Neuron (in vitro differentiated cells): ENCODE results near the gene EZH1.
"Not testable (repeated sequence)": the region's sequence is repeated elsewhere in the genome, so short reads cannot be mapped to it uniquely, and the experiment has no call there.

Source experiments
- H2AFZ ChIP-seq: one replicate; pipeline ENCODE4 v1.6.1; 2013; ENCODE audit warnings: low read depth, mild to moderate bottlenecking, inconsistent platforms, low read length, moderate library complexity
- H3K27me3 ChIP-seq: one replicate; pipeline ENCODE4 v1.6.1; 2013; ENCODE audit warnings: low read length; ENCODE audit not compliant: insufficient read depth
- H3K36me3 ChIP-seq: one replicate; pipeline ENCODE4 v1.6.1; 2013; ENCODE audit warnings: low read length; ENCODE audit not compliant: insufficient read depth
- H3K4me1 ChIP-seq: one replicate; pipeline ENCODE4 v1.6.1; 2013; ENCODE audit warnings: low read length; ENCODE audit not compliant: insufficient read depth
- H3K4me3 ChIP-seq: 2 replicates; pipeline ENCODE4 v1.5.1; 2013; ENCODE audit warnings: mild to moderate bottlenecking, low read length, moderate library complexity
- H3K9me3 ChIP-seq: one replicate; pipeline ENCODE4 v1.6.1; 2013; ENCODE audit warnings: low read length

EZH1 gene

GRCh38 chr17:42760652-42761581 lies 16.1 kb upstream of the EZH1 start, which contains the start of gene RAMP2:
Gene RAMP2, plus strand, starts transcription at chr17:42761227. Its CDS starts 35 bp downstream, at chr17:42761262.
- no peaks in the 10 kb centered on the region for H3K9me3 ChIP-seq
- peaks cover 18% of the 10 kb centered on the region for H3K27me3 ChIP-seq
- peaks cover 7% of the 10 kb centered on the region for H3K4me1 ChIP-seq
- peak within 1 kb of the TSS; percentile 75 for H2AFZ ChIP-seq
- H3K4me3 ChIP-seq = peak within 1 kb of the TSS; percentile 33
- H3K36me3 ChIP-seq = no peaks in the 10 kb centered on the region

- Histone ChIP-seq H3K27me3 (peaks cover 18% of the 10 kb centered on the region), H3K4me3 (peak overlapping the region; percentile 33), H3K4me1 (peaks cover 7% of the 10 kb centered on the region), H3K36me3 (no peaks in the 10 kb centered on the region), H2AFZ (peak overlapping the region; percentile 75), H3K9me3 (no peaks in the 10 kb centered on the region)
Measured at GRCh38 chr17:42759982-42760651, 15.3 kb upstream of the EZH1 start.

- Histone ChIP-seq H3K27me3 (peaks cover 5% of the 10 kb centered on the region), H3K36me3 (no peaks in the 10 kb centered on the region), H3K4me1 (no peaks in the 10 kb centered on the region), H3K4me3 (no peak overlapping the region), H2AFZ (no peak overlapping the region), H3K9me3 (no peaks in the 10 kb centered on the region)
Measured at GRCh38 chr17:42754782-42755181, 9.9 kb upstream of the EZH1 start.

GRCh38 chr17:42751628-42752027 lies 6.8 kb upstream of the EZH1 start:
- Histone ChIP-seq H3K27me3 (no peaks in the 10 kb centered on the region), H2AFZ (no peak overlapping the region), H3K9me3 (no peaks in the 10 kb centered on the region), H3K36me3 (no peaks in the 10 kb centered on the region), H3K4me1 (peaks cover 6% of the 10 kb centered on the region), H3K4me3 (no peak overlapping the region)

GRCh38 chr17:42750739-42751344 lies 6.0 kb upstream of the EZH1 start:
- Histone ChIP-seq H3K9me3 (no peaks in the 10 kb centered on the region), H3K4me1 (peaks cover 6% of the 10 kb centered on the region), H3K27me3 (no peaks in the 10 kb centered on the region), H3K36me3 (no peaks in the 10 kb centered on the region), H2AFZ (no peak overlapping the region), H3K4me3 (no peak overlapping the region)

- H3K9me3 ChIP-seq = no peaks in the 10 kb centered on the region
- H3K4me3 ChIP-seq = no peak overlapping the region
- no peak overlapping the region for H2AFZ ChIP-seq
- H3K4me1 ChIP-seq = peaks cover 6% of the 10 kb centered on the region
- no peaks in the 10 kb centered on the region for H3K27me3 ChIP-seq
- H3K36me3 ChIP-seq = no peaks in the 10 kb centered on the region
Measured at GRCh38 chr17:42748908-42749798, 4.3 kb upstream of the EZH1 start.

- H3K4me1 ChIP-seq = peaks cover 14% of the 10 kb centered on the region
- no peaks in the 10 kb centered on the region for H3K9me3 ChIP-seq
- no peaks in the 10 kb centered on the region for H3K36me3 ChIP-seq
- H2AFZ ChIP-seq = no peak overlapping the region
- no peaks in the 10 kb centered on the region for H3K27me3 ChIP-seq
- no peak overlapping the region for H3K4me3 ChIP-seq
Measured at GRCh38 chr17:42748202-42748907, 3.5 kb upstream of the EZH1 start.

- H3K27me3 ChIP-seq = no peaks in the 10 kb centered on the region
- peaks cover 11% of the 10 kb centered on the region for H3K4me1 ChIP-seq
- H3K36me3 ChIP-seq = no peaks in the 10 kb centered on the region
- H3K4me3 ChIP-seq = peak overlapping the region; percentile 85
- H3K9me3 ChIP-seq = no peaks in the 10 kb centered on the region
- H2AFZ ChIP-seq = peak overlapping the region; percentile 46
Measured at GRCh38 chr17:42744283-42744805, 496 bp downstream of the EZH1 start.

GRCh38 chr17:42743595-42744282 lies 1.1 kb downstream of the EZH1 start:
- Histone ChIP-seq H3K9me3 (no peaks in the 10 kb centered on the region), H3K36me3 (no peaks in the 10 kb centered on the region), H2AFZ (peak overlapping the region; percentile 46), H3K4me3 (peak overlapping the region; percentile 85), H3K27me3 (no peaks in the 10 kb centered on the region), H3K4me1 (peaks cover 8% of the 10 kb centered on the region)

GRCh38 chr17:42742916-42743315 lies 1.9 kb downstream of the EZH1 start:
- not testable (repeated sequence) for H3K36me3 ChIP-seq, H3K9me3 ChIP-seq, H3K27me3 ChIP-seq, H3K4me3 ChIP-seq, H3K4me1 ChIP-seq, H2AFZ ChIP-seq

- H2AFZ ChIP-seq = no peak overlapping the region
- no peak overlapping the region for H3K4me3 ChIP-seq
- H3K4me1 ChIP-seq = peaks cover 8% of the 10 kb centered on the region
- no peaks in the 10 kb centered on the region for H3K36me3 ChIP-seq
- H3K9me3 ChIP-seq = no peaks in the 10 kb centered on the region
- no peaks in the 10 kb centered on the region for H3K27me3 ChIP-seq
Measured at GRCh38 chr17:42740699-42741098, 4.1 kb downstream of the EZH1 start.
